HG03457 (cell line): ENCODE data around the gene CA6.
"Not testable (repeated sequence)": the region's sequence is repeated elsewhere in the genome, so short reads cannot be mapped to it uniquely, and the experiment has no call there.

ENCODE experiments used
- ATAC-seq: cut with Tn5 transposase; IDR thresholded peaks from one replicate; pipeline ENCODE4 v1.9.1; 2021; ENCODE audit warnings: moderate number of reproducible peaks; ENCODE audit not compliant: unreplicated experiment

Gene CA6

DNA sequence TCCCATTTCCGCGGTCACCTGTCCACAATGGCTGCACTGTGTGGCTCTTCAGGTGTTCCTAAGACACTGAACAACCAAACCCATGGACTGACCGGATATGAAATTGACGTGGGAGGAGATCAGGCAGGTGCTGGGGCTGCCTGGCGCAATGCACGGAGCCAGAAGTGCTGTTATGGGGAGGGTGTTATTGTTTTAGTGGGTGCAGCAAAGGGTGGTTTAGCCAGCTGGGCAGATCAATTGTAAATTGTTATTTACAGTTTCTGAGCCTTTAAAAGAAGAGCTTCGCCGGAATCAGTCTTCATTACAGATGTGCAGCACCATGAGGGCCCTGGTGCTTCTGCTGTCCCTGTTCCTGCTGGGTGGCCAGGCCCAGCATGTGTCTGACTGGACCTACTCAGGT lies at the start of gene CA6:
Gene CA6, plus strand, starts transcription at position 301 of the 400 bp plus-strand sequence. Its CDS starts 19 bp downstream, at position 320.
- no peak for ATAC-seq

DNA sequence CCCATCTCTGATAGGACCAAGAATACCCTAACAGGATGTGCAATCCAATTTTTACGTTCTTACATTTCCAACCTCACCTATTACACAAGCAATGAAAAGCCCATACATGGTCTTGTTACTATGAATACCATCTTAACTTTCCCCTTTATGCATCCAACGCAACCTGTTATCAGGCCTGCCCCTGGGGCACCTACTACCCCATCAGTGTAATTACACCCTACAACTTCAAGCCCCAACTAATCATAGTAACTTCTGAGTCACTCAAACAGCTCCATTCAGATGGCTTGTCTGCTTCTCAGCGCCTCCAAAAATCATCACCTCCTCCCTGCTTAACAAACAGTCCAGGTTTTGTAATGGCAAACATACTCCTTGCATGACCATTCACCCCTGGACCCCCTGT lies 48.9 kb upstream of the CA6 start:
- ATAC-seq: not testable (repeated sequence)

DNA sequence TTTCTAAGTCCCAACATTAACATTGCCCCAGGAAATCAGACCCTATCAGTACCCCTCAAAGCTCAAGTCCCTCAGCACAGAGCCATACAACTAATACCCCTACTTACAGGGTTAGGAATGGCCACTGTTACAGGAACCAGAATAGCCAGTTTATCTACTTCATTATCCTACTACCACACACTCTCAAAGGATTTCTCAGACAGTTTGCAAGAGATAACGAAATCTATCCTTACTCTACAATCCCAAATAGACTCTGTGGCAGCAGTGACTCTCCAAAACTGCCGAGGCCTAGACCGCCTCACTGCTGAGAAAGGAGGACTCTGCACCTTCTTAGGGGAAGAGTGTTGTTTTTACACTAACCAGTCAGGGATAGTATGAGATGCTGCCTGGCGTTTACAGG lies 48.2 kb upstream of the CA6 start:
- not testable (repeated sequence) for ATAC-seq

DNA sequence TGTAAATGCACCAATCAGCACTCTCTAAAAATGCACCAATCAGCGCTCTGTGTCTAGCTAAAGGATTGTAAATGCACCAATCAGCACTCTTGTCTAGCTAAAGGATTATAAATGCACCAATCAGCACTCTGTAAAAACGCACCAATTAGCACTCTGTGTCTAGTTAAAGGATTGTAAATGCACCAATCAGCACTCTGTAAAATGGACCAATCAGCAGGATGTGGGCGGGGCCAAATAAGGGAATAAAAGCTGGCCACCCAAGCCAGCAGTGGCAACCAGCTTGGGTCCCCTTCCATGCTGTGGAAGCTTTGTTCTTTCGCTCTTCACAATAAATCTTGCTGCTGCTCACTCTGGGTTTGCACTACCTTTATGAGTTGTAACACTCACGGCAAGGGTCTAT lies 47.2 kb upstream of the CA6 start:
- ATAC-seq: not testable (repeated sequence)

DNA sequence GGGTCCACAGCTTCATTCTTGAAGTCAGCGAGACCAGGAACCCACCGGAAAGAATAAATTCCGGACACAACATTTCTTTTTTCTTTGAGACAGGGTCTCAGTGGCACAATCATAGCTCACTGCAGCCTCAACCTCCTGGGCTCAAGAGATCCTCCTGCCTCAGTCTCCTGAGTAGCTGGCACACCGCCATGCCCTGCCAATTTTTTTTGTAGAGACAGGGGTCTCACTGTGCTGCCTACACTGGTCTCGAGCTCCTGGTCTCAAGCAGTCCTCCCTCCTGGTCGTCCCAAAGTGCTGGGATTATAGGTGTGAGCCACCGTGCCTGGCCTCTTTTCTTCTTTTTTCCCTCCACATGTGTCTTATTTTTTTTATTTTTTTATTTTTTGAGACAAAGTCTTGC lies 46.6 kb upstream of the CA6 start:
- no peak for ATAC-seq

DNA sequence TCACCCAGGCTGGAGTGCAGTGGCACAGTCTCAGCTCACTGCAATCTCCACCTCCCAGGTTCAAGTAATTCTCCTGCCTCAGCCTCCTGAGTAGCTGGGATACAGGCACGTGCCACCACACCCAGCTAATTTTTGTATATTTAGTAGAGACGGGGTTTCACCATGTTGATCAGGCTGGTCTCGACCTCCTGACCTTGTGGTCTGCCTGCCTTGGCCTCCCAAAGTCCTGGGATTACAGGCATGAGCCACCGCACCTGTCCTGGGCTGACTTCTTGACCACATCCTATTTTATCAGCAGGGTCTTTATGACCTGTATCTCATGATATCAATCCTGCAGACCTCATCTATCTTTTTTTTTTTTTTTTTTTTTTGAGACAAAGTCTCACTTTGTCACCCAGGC lies 45.0 kb upstream of the CA6 start:
- ATAC-seq: not testable (repeated sequence)

DNA sequence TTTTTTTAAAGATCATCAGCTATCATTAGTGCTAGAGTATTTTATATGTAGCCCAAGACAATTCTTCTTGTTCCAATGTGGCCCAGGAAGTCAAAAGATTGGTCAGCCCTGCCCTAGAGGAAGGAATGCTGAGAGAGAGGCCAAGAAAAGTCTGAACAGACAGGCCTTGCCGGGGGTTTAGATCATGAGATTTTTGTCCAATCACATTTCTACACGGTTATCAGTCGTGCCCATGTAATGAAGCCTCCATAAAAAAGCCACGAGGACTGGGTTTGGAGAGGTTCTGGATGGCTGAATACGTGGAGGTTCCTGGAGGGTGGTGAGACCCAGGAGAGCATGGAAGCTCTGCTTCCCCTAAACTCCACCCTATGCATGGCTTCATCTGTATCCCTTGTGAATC lies 42.9 kb upstream of the CA6 start:
- no peak for ATAC-seq

DNA sequence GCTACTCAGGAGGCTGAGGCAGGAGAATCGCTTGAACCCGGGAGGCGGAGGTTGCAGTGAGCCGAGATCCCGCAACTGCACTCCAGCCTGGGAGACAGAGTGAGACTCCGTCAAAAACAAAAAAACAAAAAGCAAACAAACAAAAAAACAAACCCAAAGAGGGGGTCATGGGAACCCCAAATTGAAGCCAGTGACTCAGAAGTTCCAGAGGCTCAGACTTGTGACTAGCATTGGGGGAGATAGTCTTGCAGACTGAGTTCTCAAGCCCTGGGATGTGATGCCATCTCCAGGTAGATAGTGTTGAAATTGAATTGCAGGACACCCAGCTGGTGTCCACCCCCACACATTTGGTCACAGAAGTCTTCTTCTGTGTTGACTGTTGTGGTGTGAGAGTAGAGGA lies 42.3 kb upstream of the CA6 start:
- ATAC-seq: no peak

DNA sequence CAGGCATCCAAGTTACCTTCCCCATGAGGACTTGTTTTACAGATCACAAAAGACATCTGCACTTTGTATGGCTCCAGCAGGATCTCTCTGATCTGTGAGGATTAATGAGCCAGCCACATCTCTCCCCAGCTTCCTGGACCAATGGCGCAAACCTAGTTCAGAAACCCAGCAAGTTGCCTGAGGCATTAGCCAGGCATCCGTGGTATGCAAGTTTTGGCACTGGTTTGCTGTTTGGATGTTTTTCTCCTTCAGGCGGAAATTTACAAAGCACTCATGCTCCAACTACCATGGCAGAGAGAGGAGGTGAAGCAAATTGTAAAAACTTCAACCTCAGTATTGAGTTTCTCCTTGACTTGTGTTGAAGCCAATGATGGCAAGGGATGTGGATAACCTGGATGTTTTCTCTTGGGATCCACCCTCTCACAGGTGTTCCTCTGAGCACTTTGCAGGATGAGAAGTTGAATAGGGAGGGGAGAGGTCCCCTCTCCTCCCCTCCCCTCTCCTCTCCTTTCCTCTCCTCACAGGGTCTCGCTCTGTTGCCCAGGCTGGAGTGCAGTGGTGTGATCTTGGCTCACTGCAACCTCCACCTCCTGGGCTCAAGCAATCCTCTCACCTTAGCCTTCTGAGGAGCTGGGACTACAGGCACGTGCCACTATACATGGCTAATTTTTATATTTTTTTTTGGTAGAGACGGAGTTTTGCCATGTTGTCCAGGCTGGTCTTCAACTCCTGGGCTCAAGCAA lies 41.6 kb upstream of the CA6 start:
- no peak for ATAC-seq

DNA sequence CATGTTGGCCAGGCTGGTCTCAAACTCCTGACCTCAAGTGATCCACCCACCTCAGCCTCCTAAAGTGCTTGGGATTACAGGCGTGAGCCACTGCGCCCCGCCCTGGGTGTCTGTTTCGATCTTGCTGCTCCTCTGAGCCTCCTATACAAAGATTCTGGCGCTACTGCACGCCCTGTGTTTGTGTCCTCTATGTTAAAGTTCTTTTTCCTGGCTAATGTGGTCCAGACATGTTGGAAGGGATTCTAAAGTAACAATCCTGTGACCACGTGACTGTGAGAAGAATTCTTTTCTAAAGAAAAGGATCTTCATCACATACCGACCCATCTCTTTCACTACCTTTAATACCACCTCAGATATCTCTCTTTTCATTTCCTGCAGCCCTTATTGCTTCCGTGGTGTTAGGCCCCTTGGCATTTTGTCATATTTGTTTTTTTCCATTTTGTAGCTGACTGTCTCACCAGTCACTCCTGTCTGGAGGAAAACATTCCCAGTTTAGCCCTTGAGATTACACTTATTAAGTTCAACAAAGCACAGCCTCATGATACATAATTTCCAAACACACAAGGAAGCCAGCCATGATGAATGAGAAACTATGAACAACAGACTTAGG lies 40.0 kb upstream of the CA6 start:
- no peak for ATAC-seq

DNA sequence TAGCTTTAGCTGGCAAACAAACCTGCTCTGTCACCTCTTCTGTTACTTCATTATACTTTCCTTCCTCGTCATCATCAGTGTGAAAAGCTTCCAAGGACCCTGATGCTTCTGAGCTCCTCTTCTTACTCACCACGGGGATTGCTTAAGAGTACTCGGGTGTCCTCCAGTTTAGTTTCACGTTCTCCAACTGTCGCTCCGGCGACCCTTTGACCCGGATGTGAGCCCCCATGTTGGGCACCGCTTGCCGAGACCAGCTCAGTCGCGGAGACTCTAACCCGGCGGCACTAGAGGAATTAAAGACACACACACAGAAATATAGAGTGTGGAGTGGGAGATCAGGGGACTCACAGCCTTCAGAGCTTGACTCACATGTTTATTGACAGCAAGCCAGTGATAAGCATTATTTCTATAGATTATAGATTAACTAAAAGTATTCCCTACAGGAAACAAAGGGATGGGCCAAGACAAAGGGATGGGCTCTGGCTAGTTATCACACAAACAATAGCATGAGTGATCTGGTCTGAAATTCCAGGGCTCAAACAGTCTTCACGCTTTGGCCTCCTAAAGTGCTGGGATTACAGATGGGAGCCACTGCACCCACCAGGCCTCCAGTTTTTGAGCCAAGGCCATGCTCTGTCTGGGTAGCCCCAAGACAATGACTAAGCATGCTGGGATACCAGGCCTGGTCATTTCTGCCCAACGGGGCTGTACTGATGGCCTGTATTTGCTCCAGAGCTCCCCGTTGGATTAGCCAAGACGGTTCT lies 37.1 kb upstream of the CA6 start:
- no peak for ATAC-seq

DNA sequence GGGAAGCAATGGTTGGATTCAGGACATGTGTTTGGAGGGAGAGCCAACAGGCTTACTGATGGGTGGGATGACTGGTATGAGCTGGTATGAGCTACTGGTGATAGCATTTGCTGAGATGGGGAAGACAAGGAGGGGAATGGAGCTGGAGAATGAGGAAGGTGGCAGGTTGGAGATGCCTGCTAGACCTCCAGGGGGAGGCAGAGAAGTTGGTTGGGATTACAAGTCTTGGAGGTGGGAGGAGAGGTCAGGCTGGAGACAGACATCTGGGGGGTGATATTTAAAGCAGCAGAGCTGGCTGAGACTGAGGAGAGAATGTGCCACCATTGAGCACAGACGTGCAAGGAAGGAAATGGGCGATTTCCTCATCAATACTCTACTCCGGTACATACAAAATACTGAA lies 35.3 kb upstream of the CA6 start:
- ATAC-seq: no peak

DNA sequence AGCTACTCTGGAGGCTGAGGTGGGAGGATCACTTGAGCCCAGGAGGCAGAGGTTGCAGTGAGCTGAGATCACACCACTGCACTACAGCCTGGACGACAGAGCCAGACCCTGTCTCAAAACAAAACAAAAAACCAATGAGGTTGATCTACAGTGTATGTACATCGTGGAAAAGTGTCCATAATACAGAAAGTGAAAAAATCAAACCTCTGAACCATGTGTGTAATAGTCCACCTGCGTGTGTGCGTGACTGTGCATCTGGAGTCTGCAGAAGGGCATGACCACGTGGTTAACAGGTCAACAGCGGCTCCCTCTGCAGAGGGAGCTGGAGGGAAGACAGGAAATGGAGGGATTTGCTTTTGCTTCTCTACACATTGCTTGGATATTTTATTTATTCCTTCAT lies 34.8 kb upstream of the CA6 start:
- no peak for ATAC-seq

DNA sequence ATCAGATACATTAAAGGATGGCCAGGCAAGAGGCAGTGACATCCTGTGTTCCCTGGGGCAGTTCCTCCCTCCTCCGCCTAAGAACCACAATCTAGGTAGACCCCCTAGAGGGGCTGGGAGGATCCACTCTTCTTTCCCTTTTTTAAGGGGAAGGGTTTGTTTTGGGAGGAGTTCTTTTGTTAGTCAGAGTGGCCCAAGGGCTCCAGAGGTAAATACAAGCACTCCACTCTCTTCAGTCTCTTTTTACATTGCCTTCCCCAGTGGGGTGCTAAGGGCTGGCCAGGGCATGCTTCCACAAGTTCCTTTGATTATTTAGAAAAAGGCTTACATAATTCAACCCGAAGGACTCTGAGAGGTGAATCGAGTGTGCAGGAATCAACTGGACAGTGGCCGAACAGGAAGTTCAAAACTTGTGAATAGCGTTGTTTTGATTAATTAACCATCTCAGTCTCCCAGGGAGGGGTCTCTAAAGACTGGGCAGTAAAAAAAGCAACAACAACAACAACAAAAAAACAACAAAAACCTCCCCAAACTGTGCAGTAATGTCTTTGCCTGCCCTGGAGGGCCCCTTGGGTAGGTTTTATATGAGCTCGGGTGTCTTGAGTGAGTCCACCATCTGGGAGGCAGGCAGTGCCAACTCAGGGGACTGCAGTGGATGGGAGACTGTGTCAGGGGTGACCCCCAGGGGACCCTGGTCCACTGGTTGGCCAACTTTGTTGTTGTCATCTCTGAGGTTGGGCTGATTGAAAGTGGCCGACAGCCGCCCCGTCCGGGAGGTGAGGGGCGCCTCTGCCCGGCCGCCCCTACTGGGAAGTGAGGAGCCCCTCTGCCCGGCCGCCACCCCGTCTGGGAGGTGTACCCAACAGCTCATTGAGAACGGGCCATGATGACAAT lies 34.0 kb upstream of the CA6 start:
- no peak for ATAC-seq

DNA sequence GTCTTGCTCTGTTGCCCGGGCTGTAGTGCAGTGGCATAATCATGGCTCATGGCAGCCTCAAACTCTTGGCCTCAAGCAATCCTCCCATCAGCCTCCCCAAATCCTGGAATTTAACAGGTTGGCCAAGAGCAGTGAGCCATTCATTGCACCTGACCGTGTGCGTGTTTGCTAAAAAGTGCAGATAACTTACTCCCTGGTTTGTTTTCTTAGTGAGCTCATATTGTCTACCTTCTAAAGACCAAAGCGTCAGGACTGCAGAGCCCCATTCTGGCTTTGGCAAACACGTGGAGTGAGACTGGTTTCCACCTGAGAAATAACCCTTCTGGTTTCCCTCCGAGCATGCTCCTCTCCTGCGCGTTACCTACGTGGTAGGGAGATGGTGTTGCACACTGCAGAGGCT lies 32.2 kb upstream of the CA6 start:
- no peak for ATAC-seq

DNA sequence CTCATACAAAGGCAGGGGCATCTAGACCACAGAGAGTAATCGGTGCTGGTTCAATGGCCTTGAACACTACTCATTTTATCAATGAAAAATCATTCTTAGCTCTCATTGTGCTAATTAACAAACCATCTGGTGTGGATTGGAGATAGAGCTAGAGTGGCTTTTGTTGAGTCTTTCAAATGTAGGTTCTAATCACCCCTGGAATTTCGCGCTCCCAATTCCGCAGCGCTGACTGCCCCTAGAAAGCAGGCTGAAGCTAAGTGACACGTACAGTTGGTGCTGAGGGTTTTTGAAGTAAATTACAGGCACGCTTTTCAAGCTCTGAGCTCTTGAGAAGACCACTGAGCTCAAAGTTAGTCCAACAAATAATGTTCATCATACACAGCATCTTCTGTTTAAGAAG lies 31.2 kb upstream of the CA6 start:
- ATAC-seq: no peak

DNA sequence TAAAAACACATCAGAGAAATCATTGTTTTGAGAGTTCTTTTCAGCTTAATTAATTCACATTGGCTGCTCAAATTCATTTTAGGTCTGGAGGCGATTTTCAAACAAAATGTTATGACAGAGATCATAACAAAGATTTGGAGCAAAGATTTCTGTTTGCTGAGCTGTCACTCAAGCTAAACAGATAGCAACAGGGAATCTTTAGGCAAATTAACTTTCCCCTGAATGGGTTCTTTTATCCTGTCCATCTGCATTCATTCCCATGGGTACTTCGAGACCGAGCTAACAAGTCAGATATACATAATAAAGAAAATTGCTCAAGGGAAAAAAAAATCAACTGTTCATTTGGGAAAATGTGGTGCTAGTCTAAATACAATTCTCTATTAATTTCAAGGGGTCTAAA lies 30.2 kb upstream of the CA6 start:
- no peak for ATAC-seq

DNA sequence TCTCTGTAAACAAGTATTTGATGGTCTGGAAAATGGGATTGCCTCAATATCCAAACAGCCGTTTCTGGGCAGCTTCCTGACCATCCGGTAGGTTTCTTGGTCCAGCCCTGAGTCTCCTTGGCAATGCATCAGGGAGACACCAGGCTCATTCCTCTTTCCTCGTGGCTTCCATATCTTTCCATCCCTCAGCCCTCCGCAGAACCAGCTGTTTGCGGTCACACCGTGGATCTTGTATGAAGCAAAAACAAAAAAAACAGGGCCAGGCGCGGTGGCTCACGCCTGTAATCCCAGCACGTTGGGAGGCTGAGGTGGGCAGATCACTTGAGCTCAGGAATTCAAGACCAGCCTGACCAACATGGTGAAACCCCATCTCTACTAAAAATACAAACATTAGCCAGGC lies 28.1 kb upstream of the CA6 start:
- ATAC-seq: not testable (repeated sequence)

DNA sequence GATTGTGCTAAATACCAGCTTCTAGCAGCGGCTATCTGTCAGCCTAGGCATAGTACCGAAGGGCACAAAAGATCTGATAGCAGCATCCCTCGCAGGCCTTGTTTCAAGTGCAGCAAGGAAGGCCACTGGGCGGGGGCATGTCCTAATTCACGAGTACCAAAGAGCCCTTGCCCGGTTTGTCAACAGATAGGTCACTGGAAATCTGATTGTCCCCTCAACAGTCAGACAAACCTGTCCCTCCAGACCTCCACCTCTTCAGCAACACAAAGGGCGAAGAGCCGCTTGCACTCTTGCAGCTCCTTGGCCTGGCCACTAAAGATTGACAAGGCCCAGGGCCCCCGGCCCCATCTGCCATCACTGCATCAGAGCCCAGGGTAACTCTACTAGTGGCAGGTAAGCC lies 22.7 kb upstream of the CA6 start:
- no peak for ATAC-seq

DNA sequence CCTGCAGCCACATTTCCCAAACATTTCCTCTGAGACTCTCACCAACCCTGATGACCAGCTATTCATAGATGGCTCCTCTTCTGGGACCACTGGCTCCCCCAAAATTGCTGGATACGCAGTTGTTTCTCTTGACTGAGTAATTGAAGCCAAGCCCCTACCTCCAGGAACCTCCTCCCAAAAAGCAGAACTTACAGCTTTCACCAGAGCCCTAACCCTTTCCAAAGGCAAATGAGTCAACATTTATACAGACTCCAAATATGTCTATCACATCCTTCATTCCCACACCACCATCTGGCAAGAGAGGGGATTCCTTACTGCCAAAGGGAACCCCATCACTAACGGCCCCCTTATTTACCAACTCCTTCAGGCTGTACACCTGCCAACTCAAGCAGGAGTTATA lies 20.3 kb upstream of the CA6 start:
- ATAC-seq: no peak

DNA sequence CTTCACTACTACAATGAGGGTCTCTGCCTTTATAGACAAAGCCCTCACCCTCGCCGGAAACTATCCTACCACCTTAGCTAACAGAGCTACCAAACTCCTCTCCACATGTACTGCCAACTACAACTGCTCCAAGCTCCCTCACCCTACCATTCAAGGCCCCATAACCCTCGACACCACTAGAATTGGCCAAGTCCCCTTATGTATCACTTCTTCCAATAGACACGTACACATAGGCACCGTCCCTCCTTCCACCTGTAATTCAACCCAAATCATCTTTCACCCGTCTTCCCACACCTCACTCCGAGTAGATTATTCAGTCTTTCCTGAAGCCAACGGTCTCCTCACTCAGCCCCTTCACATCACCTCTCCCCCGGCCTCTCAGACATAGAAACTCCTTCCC lies 19.7 kb upstream of the CA6 start:
- no peak for ATAC-seq
